AG04450 (cell line): Measurements from ENCODE around the gene LRP5. TPM values are rescaled to one million over a fixed set of nuclear protein-coding genes. Genes with fewer than 3 reads are reported as not detected.

ENCODE experiments used
- CTCF ChIA-PET: fragments of 300-600, 350-600 bp; formaldehyde crosslinking; extraction: SDS; loops from one replicate; lab custom pipeline; 2022; ENCODE audit warnings: antibody characterized with exemption, inconsistent platforms; lab: Charles Lee
- POLR2A ChIA-PET: fragments of 350-600 bp; formaldehyde crosslinking; extraction: SDS; loops from one replicate; lab custom pipeline; 2021; ENCODE audit warnings: antibody characterized with exemption, inconsistent platforms; lab: Yijun Ruan, JAX
- DNase-seq: peaks from one replicate; pipeline ENCODE4 v3.0.0-alpha.2; 2011; ENCODE audit warnings: low read depth, low spot score
- H3K27ac ChIP-seq: one replicate; pipeline ENCODE4 v1.5.1; 2012; ENCODE audit warnings: low read depth, low read length, control low read depth
- H3K27me3 ChIP-seq: one replicate; pipeline ENCODE4 v1.6.0; 2012; ENCODE audit warnings: low read length; ENCODE audit not compliant: control insufficient read depth, insufficient read depth
- H3K4me3 ChIP-seq: 2 replicates; pipeline ENCODE4 v1.5.1; 2011; ENCODE audit warnings: mild to moderate bottlenecking, low read depth, low read length, control low read depth
- H3K9me3 ChIP-seq: 2 replicates; pipeline ENCODE4 v1.5.1; 2012; ENCODE audit warnings: low read length; ENCODE audit not compliant: control insufficient read depth, insufficient read depth
- polyA plus RNA-seq: library from polyadenylated mRNA; depleted of rRNA; stranded (reverse); fragments of >200 nt; gene quantifications from 2 replicates; pipeline ENCODE4 v1.2.3, GENCODE V29; 2011
- TF ChIP-seq, protein P1 (sequence below): IDR thresholded peaks from 2 replicates; pipeline ENCODE4 v1.5.1; 2011; ENCODE audit warnings: low read depth, low read length, control low read depth, inconsistent platforms

LRP5 gene
- polyA plus RNA-seq, 1 experiment = 4.9 TPM

GRCh38 chr11:68380786-68381622 lies 68.6 kb downstream of the LRP5 start:
- no peak for DNase-seq
- no peaks in the 10 kb centered on the region for H3K27me3 ChIP-seq
- peaks cover 5% of the 10 kb centered on the region for H3K9me3 ChIP-seq
- H3K27ac ChIP-seq = peak overlapping the region; percentile 47
- no peak overlapping the region for H3K4me3 ChIP-seq
- POLR2A ChIA-PET = interaction anchor here (0.7 to 1.6 kb wide), 5 partner anchors 10 to 109 kb away, joined by 3 to 10 read pairs (median 4); partner anchors contain the start of gene C11orf24
- CTCF ChIA-PET = interaction anchor here (1.0 to 1.4 kb wide), 2 partner anchors 123 to 124 kb away, joined by 3 to 6 read pairs; no protein-coding TSS in a partner anchor
- TF ChIP-seq, protein P1, sequence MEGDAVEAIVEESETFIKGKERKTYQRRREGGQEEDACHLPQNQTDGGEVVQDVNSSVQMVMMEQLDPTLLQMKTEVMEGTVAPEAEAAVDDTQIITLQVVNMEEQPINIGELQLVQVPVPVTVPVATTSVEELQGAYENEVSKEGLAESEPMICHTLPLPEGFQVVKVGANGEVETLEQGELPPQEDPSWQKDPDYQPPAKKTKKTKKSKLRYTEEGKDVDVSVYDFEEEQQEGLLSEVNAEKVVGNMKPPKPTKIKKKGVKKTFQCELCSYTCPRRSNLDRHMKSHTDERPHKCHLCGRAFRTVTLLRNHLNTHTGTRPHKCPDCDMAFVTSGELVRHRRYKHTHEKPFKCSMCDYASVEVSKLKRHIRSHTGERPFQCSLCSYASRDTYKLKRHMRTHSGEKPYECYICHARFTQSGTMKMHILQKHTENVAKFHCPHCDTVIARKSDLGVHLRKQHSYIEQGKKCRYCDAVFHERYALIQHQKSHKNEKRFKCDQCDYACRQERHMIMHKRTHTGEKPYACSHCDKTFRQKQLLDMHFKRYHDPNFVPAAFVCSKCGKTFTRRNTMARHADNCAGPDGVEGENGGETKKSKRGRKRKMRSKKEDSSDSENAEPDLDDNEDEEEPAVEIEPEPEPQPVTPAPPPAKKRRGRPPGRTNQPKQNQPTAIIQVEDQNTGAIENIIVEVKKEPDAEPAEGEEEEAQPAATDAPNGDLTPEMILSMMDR = no peak

- H3K27me3 ChIP-seq = no peaks in the 10 kb centered on the region
- no peak overlapping the region for H3K4me3 ChIP-seq
- POLR2A ChIA-PET = no interaction called here
- TF ChIP-seq, protein P1 = no peak
- CTCF ChIA-PET = interaction anchor here (1.0 kb wide), 1 partner anchor 123 kb away, joined by 3 read pairs; no protein-coding TSS in a partner anchor
- H3K9me3 ChIP-seq = peaks cover 12% of the 10 kb centered on the region
- DNase-seq = no peak
- H3K27ac ChIP-seq = no peak overlapping the region
Measured at GRCh38 chr11:68381716-68382115, 69.3 kb downstream of the LRP5 start.

GRCh38 chr11:68382358-68382998 lies 70.1 kb downstream of the LRP5 start:
- H3K9me3 ChIP-seq = peaks cover 14% of the 10 kb centered on the region
- no peak for DNase-seq
- TF ChIP-seq, protein P1 = no peak
- CTCF ChIA-PET = interaction anchor here (1.0 to 1.9 kb wide), 6 partner anchors 8 to 173 kb away, joined by 3 to 8 read pairs (median 4); no protein-coding TSS in a partner anchor
- H3K4me3 ChIP-seq = no peak overlapping the region
- H3K27me3 ChIP-seq = no peaks in the 10 kb centered on the region
- H3K27ac ChIP-seq = no peak overlapping the region
- POLR2A ChIA-PET = interaction anchor here (0.5 to 0.8 kb wide), 2 partner anchors 9 to 216 kb away, joined by 3 to 4 read pairs; no protein-coding TSS in a partner anchor

GRCh38 chr11:68383976-68384501 lies 71.6 kb downstream of the LRP5 start:
- no peak overlapping the region for H3K4me3 ChIP-seq
- ChIA-PET POLR2A (no interaction called here), CTCF (interaction anchor here (0.7 to 1.9 kb wide), 11 partner anchors 10 to 175 kb away, joined by 3 to 8 read pairs (median 4); no protein-coding TSS in a partner anchor)
- H3K9me3 ChIP-seq = peaks cover 17% of the 10 kb centered on the region
- no peak overlapping the region for H3K27ac ChIP-seq
- TF ChIP-seq, protein P1 = peak; percentile 96
- peak; percentile 11 for DNase-seq
- H3K27me3 ChIP-seq = no peaks in the 10 kb centered on the region
